Measurements from ENCODE around the gene GARIN5A. TPM values are rescaled to one million over a fixed set of nuclear protein-coding genes. Genes with fewer than 3 reads are reported as not detected.
A peak's percentile ranks its signal among the peaks of the same experiment; 100 is the strongest.
"Not testable (repeated sequence)": the region's sequence is repeated elsewhere in the genome, so short reads cannot be mapped to it uniquely, and the experiment has no call there.

The GARIN5A gene
- total and polyA plus RNA-seq, 11 donors: 0.51 to 6.4 (median 1.6) TPM

DNA sequence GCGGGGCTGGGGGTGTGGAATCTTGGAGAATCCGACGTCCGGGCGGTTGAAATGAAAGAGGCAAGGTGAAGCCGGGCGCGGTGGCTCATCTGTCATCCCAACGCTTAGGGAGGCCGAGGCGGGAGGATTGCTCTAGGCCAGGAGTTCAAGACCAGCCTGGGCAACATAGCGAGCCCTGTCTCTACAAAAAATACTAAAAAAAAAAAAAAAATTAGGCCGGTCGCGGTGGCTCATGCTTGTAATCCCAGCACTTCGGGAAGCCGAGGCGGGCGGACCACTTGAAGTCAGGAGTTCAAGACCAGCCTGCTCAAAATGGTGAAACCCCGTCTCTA lies 225 bp upstream of the GARIN5A start:
- H3K4me1 ChIP-seq: peaks cover 7 to 26% (median 14%) of the 10 kb centered on the region in 12 donors
- H3K27me3 ChIP-seq: no peaks in the 10 kb centered on the region
- DNase-seq: no peak
- 16 to 27% (median 19%) methylated on average over 19 to 20 of the region's 20 CpGs for WGBS, 4 donors
- H3K27ac ChIP-seq: peak overlapping the region in 8 of 12 donors; percentile 35 to 88 (median 82)
- ATAC-seq: no peak
- H3K4me3 ChIP-seq: peak overlapping the region; percentile 47 to 99 (median 95)
- no peak for TF ChIP-seq POLR2A (IDR thresholded peaks at IDR 0.05)
- TF ChIP-seq, protein P1, sequence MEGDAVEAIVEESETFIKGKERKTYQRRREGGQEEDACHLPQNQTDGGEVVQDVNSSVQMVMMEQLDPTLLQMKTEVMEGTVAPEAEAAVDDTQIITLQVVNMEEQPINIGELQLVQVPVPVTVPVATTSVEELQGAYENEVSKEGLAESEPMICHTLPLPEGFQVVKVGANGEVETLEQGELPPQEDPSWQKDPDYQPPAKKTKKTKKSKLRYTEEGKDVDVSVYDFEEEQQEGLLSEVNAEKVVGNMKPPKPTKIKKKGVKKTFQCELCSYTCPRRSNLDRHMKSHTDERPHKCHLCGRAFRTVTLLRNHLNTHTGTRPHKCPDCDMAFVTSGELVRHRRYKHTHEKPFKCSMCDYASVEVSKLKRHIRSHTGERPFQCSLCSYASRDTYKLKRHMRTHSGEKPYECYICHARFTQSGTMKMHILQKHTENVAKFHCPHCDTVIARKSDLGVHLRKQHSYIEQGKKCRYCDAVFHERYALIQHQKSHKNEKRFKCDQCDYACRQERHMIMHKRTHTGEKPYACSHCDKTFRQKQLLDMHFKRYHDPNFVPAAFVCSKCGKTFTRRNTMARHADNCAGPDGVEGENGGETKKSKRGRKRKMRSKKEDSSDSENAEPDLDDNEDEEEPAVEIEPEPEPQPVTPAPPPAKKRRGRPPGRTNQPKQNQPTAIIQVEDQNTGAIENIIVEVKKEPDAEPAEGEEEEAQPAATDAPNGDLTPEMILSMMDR (IDR thresholded peaks at IDR 0.05): no peak
- intact Hi-C loops (cut with DNase I): loop anchor here in 6 of 10 donors (1.0 to 5.0 kb wide), 3 partner anchors 34 to 110 kb away; partner anchors contain the start of genes JOSD2 (in 5 of the 6) and NAPSA (in 2 of the 6)
- no peaks in the 10 kb centered on the region for H3K9me3 ChIP-seq
- H3K36me3 ChIP-seq: peaks cover 0 to 37% (median 28%) of the 10 kb centered on the region in 9 donors

DNA sequence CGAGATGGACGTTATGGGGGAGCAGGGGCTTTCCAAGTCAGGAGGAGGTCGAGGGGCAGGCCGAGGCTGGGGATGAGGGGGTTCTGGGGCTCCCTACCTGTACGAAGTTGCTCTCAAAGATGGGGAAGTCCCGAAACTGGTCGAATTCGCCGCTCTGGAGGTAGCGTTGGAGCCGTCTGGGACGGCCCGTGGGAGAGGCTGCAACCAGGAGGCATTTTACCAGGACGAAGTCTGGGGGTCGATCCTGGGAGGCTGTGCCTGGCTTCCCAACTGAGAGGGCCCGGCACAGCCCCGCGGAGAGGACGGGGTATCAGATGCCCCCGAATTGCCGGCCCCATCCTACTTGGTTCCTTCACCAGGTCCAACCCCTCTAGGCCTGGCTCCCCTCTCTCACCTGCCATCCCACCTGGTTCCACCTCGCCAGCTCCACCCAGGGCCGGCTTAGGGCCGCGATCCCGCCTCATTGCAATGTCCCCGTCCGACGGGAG lies 868 bp downstream of the GARIN5A start:
- H3K36me3 ChIP-seq: peaks cover 0 to 26% (median 19%) of the 10 kb centered on the region in 9 donors
- no peaks in the 10 kb centered on the region for H3K27me3 ChIP-seq
- H3K27ac ChIP-seq: peak overlapping the region in 7 of 12 donors; percentile 47 to 88 (median 83)
- ATAC-seq (peak in 1 of 4 donors; percentile 4), DNase-seq (no peak)
- H3K9me3 ChIP-seq: no peaks in the 10 kb centered on the region
- intact Hi-C loops (cut with DNase I): loop anchor here in 6 of 10 donors (1.0 to 5.0 kb wide), 3 partner anchors 35 to 108 kb away; partner anchors contain the start of genes JOSD2 (in 5 of the 6) and NAPSA (in 2 of the 6)
- H3K4me1 ChIP-seq: peaks cover 7 to 26% (median 14%) of the 10 kb centered on the region in 12 donors
- H3K4me3 ChIP-seq: peak overlapping the region in 11 of 12 donors; percentile 80 to 99 (median 97)
- no peak for TF ChIP-seq POLR2A (IDR thresholded peaks at IDR 0.05)
- TF ChIP-seq, protein P1 (IDR thresholded peaks at IDR 0.05): no peak
- 67 to 71% (median 68%) methylated on average over 27 to 29 of the region's 29 CpGs for WGBS, 4 donors

DNA sequence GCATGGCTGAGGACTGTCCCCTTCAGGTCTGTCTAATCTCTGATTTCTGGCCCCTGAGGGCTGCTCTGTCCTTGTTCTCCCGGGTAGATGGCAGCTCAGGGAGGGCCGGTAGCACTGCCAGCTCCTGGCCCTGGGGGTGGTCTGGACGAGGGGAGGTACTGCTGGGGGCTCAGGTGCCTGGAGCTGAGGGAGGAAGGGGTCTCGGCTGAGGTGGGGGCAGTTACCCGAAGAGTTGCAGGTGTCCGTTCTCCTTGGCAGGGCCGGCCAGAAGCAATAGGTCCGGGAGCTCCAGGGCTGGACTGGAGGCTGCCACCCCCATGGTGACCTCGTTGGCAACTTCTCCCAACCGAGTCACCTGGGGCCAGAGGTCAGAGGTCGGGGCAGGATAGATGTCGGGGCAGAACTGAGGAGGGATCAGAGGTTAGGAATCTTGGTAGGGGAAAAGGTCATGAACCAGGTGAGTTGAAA lies 1.5 kb downstream of the GARIN5A start:
- H3K36me3 ChIP-seq: peaks cover 0 to 20% (median 13%) of the 10 kb centered on the region in 9 donors
- ATAC-seq (no peak), DNase-seq (peak in 1 of 5 donors; percentile 53)
- no peak overlapping the region for H3K4me3 ChIP-seq
- H3K27me3 ChIP-seq: no peaks in the 10 kb centered on the region
- H3K27ac ChIP-seq: no peak overlapping the region
- intact Hi-C loops (cut with DNase I): loop anchor here in 2 of 10 donors (5.0 kb wide), 1 partner anchor 108 kb away; the partner anchor contains the start of gene NAPSA (in 2 of the 2)
- H3K9me3 ChIP-seq: no peaks in the 10 kb centered on the region
- WGBS, 4 donors: 75 to 84% (median 78%) methylated on average over 10 to 12 of the region's 12 CpGs
- peaks cover 7 to 26% (median 14%) of the 10 kb centered on the region in 12 donors for H3K4me1 ChIP-seq
- TF ChIP-seq, protein P1 (IDR thresholded peaks at IDR 0.05): no peak
- TF ChIP-seq POLR2A (IDR thresholded peaks at IDR 0.05): no peak

DNA sequence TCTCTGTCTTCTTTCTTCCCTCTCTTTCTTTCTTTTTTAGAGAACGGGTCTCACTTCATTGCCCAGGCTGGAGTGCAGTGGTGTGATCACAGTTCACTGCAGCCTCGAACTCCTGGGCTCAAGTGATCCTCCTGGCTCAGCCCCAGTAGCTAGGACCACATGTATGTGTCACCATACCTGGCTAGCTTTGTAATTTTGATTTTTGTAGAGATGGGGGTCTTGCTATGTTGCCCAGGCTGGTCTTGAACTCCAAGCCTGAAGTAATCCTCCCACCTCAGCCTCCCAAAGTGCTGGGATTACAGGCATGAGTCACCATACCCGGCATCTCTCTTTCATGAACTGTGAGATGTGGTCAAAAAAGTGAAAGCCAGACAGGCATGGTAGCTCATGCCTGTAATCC lies 3.3 kb downstream of the GARIN5A start:
- H3K9me3 ChIP-seq; ATAC-seq; H3K36me3 ChIP-seq; H3K27ac ChIP-seq; DNase-seq; H3K27me3 ChIP-seq; H3K4me3 ChIP-seq; intact Hi-C loops (cut with DNase I): not testable (repeated sequence)
- WGBS, 4 donors: 67 to 83% (median 70%) methylated on average over 3 of the region's 3 CpGs
- peaks cover 7 to 17% (median 13%) of the 10 kb centered on the region in 12 donors for H3K4me1 ChIP-seq

All from heart left ventricle (tissue), 16 donors.